Neural cell (in vitro differentiated cells): ENCODE results near the gene CARMIL1. TPM values are rescaled to one million over a fixed set of nuclear protein-coding genes. Genes with fewer than 3 reads are reported as not detected.

Source experiments
- H2AFZ ChIP-seq: fragments of 200-600, 300-800 bp; sonication (generic), shearing (Covaris generic); 2 replicates; pipeline ENCODE4 v1.6.0; 2014; ENCODE audit warnings: low read depth, mild to moderate bottlenecking, antibody characterized with exemption, low read length, moderate library complexity
- H3F3A ChIP-seq: fragments of 200-600 bp; shearing (Covaris generic); 2 replicates; pipeline ENCODE4 v1.6.1; 2016; ENCODE audit warnings: mild to moderate bottlenecking, moderate library complexity, mixed read lengths, antibody characterized with exemption, low read length; ENCODE audit not compliant: insufficient read depth, poor library complexity, severe bottlenecking
- H3K27ac ChIP-seq: fragments of 200-600, 300-800 bp; sonication (generic), shearing (Covaris generic); 2 replicates; pipeline ENCODE4 v1.5.1; 2014; ENCODE audit warnings: mild to moderate bottlenecking, low read length, moderate library complexity
- H3K27me3 ChIP-seq: fragments of 300-800, 200-600 bp; sonication (generic), shearing (Covaris generic); 2 replicates; pipeline ENCODE4 v1.6.0; 2014; ENCODE audit warnings: mild to moderate bottlenecking, low read depth, low read length, moderate library complexity; ENCODE audit not compliant: insufficient read depth
- H3K36me3 ChIP-seq: fragments of 300-800, 200-600 bp; sonication (generic), shearing (Covaris generic); 2 replicates; pipeline ENCODE4 v1.5.1; 2014; ENCODE audit warnings: mild to moderate bottlenecking, antibody characterized with exemption, low read length, moderate library complexity; ENCODE audit not compliant: insufficient read depth
- H3K4me2 ChIP-seq: fragments of 300-800, 200-600 bp; sonication (generic), shearing (Covaris generic); 2 replicates; pipeline ENCODE4 v1.6.0; 2014; ENCODE audit warnings: mild to moderate bottlenecking, low read length
- H3K4me3 ChIP-seq: fragments of 300-800, 200-600 bp; sonication (generic), shearing (Covaris generic); 2 replicates; pipeline ENCODE4 v1.5.1; 2014; ENCODE audit warnings: mild to moderate bottlenecking, low read length, moderate library complexity
- H3K79me2 ChIP-seq: fragments of 200-600 bp; shearing (Covaris generic); replicated peaks from 2 replicates; pipeline ENCODE4 v1.6.0; 2014; ENCODE audit warnings: mild to moderate bottlenecking, low read length, moderate library complexity; ENCODE audit not compliant: insufficient read depth
- H3K9ac ChIP-seq: fragments of 300-800, 200-600 bp; sonication (generic), shearing (Covaris generic); 2 replicates; pipeline ENCODE4 v1.6.1; 2016; ENCODE audit warnings: mild to moderate bottlenecking, low read length, mixed read lengths
- H3K9me2 ChIP-seq: fragments of 200-600 bp; shearing (Covaris generic); 2 replicates; pipeline ENCODE4 v1.6.1; 2016; ENCODE audit warnings: mild to moderate bottlenecking, low read length, mixed read lengths; ENCODE audit not compliant: insufficient read depth
- H3K9me3 ChIP-seq: fragments of 200-600, 300-800 bp; sonication (generic), shearing (Covaris generic); 2 replicates; pipeline ENCODE4 v1.6.1; 2016; ENCODE audit warnings: mild to moderate bottlenecking, mixed run types, low read length, moderate library complexity, mixed read lengths
- H4K20me1 ChIP-seq: fragments of 200-600 bp; shearing (Covaris generic); 2 replicates; pipeline ENCODE4 v1.6.1; 2016; ENCODE audit warnings: mild to moderate bottlenecking, mixed run types; ENCODE audit not compliant: insufficient read depth
- CTCF ChIP-seq: fragments of 450-650 bp; IDR thresholded peaks from 2 replicates; pipeline ENCODE4 v1.5.1; 2014; ENCODE audit warnings: antibody characterized with exemption, mild to moderate bottlenecking, moderate library complexity; ENCODE audit not compliant: poor library complexity, severe bottlenecking
- EP300 ChIP-seq: fragments of 450-650 bp; conservative IDR thresholded peaks from 2 replicates; pipeline ENCODE4 v1.6.1; 2014; ENCODE audit warnings: antibody characterized with exemption, mild to moderate bottlenecking, moderate library complexity; ENCODE audit not compliant: poor library complexity, severe bottlenecking
- EZH2 ChIP-seq: fragments of 200-600, 300-800 bp; shearing (Covaris generic), sonication (generic); IDR thresholded peaks from 2 replicates; pipeline ENCODE4 v1.6.1; 2014; ENCODE audit warnings: antibody characterized with exemption, low read length, borderline replicate concordance, mild to moderate bottlenecking; ENCODE audit not compliant: insufficient read depth, poor library complexity, severe bottlenecking
- MXI1 ChIP-seq: fragments of 450-650 bp; conservative IDR thresholded peaks from 2 replicates; pipeline ENCODE4 v1.6.1; 2014; ENCODE audit warnings: antibody characterized with exemption, mild to moderate bottlenecking; ENCODE audit not compliant: poor library complexity, severe bottlenecking
- POLR2AphosphoS5 ChIP-seq: IDR thresholded peaks from 2 replicates; pipeline ENCODE4 v1.6.1; 2012
- RAD21 ChIP-seq: fragments of 450-650 bp; conservative IDR thresholded peaks from 2 replicates; pipeline ENCODE4 v1.6.1; 2014; ENCODE audit warnings: antibody characterized with exemption, mild to moderate bottlenecking, moderate library complexity
- REST ChIP-seq: IDR thresholded peaks from 2 replicates; pipeline ENCODE4 v1.6.1; 2012; ENCODE audit warnings: borderline replicate concordance
- SMC3 ChIP-seq: fragments of 450-650 bp; conservative IDR thresholded peaks from 2 replicates; pipeline ENCODE4 v1.6.1; 2014; ENCODE audit warnings: antibody characterized with exemption, mild to moderate bottlenecking, moderate library complexity; ENCODE audit not compliant: poor library complexity
- TAF1 ChIP-seq: IDR thresholded peaks from 2 replicates; pipeline ENCODE4 v1.6.1; 2012; ENCODE audit warnings: low read depth
- polyA plus RNA-seq: library from polyadenylated mRNA; depleted of rRNA; stranded (reverse); fragments of >200 nt; gene quantifications from 2 replicates; pipeline ENCODE4 v1.2.3, GENCODE V29; 2014

The CARMIL1 gene
- polyA plus RNA-seq, 1 donor from 2014 or later: 5.3 TPM

DNA sequence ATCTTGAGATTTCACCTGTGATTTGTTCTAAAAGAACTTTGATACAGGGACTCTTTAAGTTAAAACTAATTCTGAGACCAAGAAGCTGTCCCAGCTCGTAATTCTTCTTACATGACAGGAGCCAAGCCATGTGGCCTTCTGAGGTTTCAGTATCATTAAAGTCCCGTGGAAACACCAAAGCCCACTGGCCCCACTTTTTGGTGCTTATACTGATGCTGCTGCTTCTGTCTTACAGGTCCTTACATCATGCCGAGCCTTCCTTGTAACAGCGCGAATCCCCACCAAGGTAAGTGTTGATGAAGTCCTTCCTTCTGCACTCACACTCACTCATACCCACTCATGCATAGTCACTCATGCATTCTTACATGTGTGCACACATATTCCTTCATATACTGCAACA lies 140.7 kb downstream of the CARMIL1 start:
- Histone ChIP-seq H3F3A (no peaks in the 10 kb centered on the region), H3K4me3 (no peak overlapping the region), H4K20me1 (no peaks in the 10 kb centered on the region), H3K27ac (no peak overlapping the region), H3K9me2 (no peaks in the 10 kb centered on the region), H3K4me2 (no peak overlapping the region), H2AFZ (no peak overlapping the region), H3K9ac (no peak overlapping the region), H3K36me3 (no peaks in the 10 kb centered on the region), H3K9me3 (no peaks in the 10 kb centered on the region), H3K27me3 (no peaks in the 10 kb centered on the region), H3K79me2 (no peaks in the 10 kb centered on the region)
- TF ChIP-seq CTCF: no peak
- no peak for TF ChIP-seq EZH2
- TF ChIP-seq REST: no peak
- no peak for TF ChIP-seq SMC3
- no peak for TF ChIP-seq POLR2AphosphoS5
- TF ChIP-seq EP300: no peak
- no peak for TF ChIP-seq RAD21
- no peak for TF ChIP-seq MXI1
- no peak for TF ChIP-seq TAF1

DNA sequence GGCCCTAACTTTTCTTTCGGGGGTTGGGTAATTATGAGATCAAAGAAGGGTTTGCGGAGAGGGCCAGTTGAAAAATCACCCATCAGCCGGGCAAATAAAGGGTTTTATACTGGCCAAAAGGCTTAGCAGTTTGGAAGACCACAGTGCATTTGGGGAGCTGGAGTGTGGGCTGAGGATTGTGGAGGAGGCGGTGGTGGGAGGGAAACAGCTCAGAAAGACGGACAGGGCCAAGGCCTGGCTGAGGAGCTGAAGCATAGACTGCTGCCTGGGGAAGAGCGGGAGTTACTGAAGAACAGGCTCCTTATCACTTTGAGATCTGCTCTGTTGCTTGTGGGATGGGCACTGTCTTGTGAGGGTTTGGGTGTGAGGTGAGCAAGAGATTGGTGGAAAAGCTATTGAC lies 144.2 kb downstream of the CARMIL1 start:
- Histone ChIP-seq H3K4me3 (no peak overlapping the region), H4K20me1 (no peaks in the 10 kb centered on the region), H2AFZ (no peak overlapping the region), H3K4me2 (no peak overlapping the region), H3K36me3 (no peaks in the 10 kb centered on the region), H3K79me2 (no peaks in the 10 kb centered on the region), H3K27me3 (no peaks in the 10 kb centered on the region), H3F3A (no peaks in the 10 kb centered on the region), H3K9me3 (no peaks in the 10 kb centered on the region), H3K9ac (no peak overlapping the region), H3K27ac (no peak overlapping the region), H3K9me2 (no peaks in the 10 kb centered on the region)
- TF ChIP-seq EZH2 (no peak), EP300 (no peak), TAF1 (no peak), RAD21 (no peak), CTCF (no peak), SMC3 (no peak), MXI1 (no peak), POLR2AphosphoS5 (no peak), REST (no peak)
